GM12891 (cell line): Measurements from ENCODE around the gene LTA4H. TPM values are rescaled to one million over a fixed set of nuclear protein-coding genes. Genes with fewer than 3 reads are reported as not detected.

Source experiments
- DNase-seq: peaks from one replicate; pipeline ENCODE4 v3.0.0; 2011; ENCODE audit warnings: low spot score; ENCODE audit not compliant: insufficient read length
- FAIRE-seq: peaks from 2 replicates; lab custom pipeline; 2011; peaks lifted over from hg19 to GRCh38; lab: Jason Lieb, UNC
- PAX5 ChIP-seq: IDR thresholded peaks from 2 replicates; pipeline ENCODE4 v1.6.1; 2011; ENCODE audit warnings: low read length, moderate library complexity, mild to moderate bottlenecking; ENCODE audit not compliant: insufficient read depth, severe bottlenecking
- POLR2A ChIP-seq: IDR thresholded peaks from 2 replicates; pipeline ENCODE4 v1.6.1; 2011; ENCODE audit warnings: low read depth, low read length, control low read depth
- POLR2AphosphoS5 ChIP-seq: IDR thresholded peaks from 2 replicates; pipeline ENCODE4 v1.6.1; 2011; ENCODE audit warnings: low read depth, low read length, control low read depth
- POU2F2 ChIP-seq: IDR thresholded peaks from 2 replicates; pipeline ENCODE4 v1.6.1; 2011; ENCODE audit warnings: low read depth, mild to moderate bottlenecking, control low read depth, low read length, moderate library complexity
- SPI1 ChIP-seq: IDR thresholded peaks from 2 replicates; pipeline ENCODE4 v1.6.1; 2011; ENCODE audit warnings: low read depth, low read length, control low read depth
- TAF1 ChIP-seq: IDR thresholded peaks from 2 replicates; pipeline ENCODE4 v1.6.1; 2011; ENCODE audit warnings: low read depth, low read length, control low read depth
- polyA plus RNA-seq: library from polyadenylated mRNA; unstranded; fragments of >200 nt; gene quantifications from one replicate; pipeline ENCODE4 v1.2.1, GENCODE V29; 2012; ENCODE audit warnings: low read depth, missing spikeins, inconsistent platforms; ENCODE audit not compliant: missing spikeins

The LTA4H gene
- polyA plus RNA-seq = 38.9 TPM

- TF ChIP-seq POLR2A = peak; percentile 66
- TF ChIP-seq PAX5 = no peak
- TF ChIP-seq SPI1 = no peak
- TF ChIP-seq POLR2AphosphoS5 = peak; percentile 59; the same call in 1 of the 2 replicates
- peak; percentile 41; the same call in 1 of the 2 replicates for TF ChIP-seq TAF1
- TF ChIP-seq POU2F2 = peak; percentile 97
- FAIRE-seq = peak; percentile 89
- peak; percentile 75 for DNase-seq
Observed at GRCh38 chr12:96035283-96036236, at the start of gene LTA4H. TSS of gene LTA4H (minus strand) at chr12:96035587. CDS start at chr12:96035519, 68 bp downstream.

GRCh38 chr12:96084624-96085023, 49.2 kb upstream of the LTA4H start:
- no peak for TF ChIP-seq POLR2AphosphoS5
- TF ChIP-seq TAF1 = no peak
- no peak for TF ChIP-seq SPI1
- TF ChIP-seq POLR2A = no peak
- DNase-seq = no peak
- no peak for FAIRE-seq

GRCh38 chr12:96083020-96083719, 47.8 kb upstream of the LTA4H start:
- DNase-seq (no peak), FAIRE-seq (no peak)
- TF ChIP-seq TAF1 (no peak), POU2F2 (no peak), POLR2AphosphoS5 (no peak), SPI1 (no peak), PAX5 (no peak), POLR2A (no peak)

GRCh38 chr12:96081596-96081995, 46.2 kb upstream of the LTA4H start:
- no peak for TF ChIP-seq POLR2AphosphoS5
- no peak for TF ChIP-seq SPI1
- no peak for TF ChIP-seq PAX5
- no peak for TF ChIP-seq POLR2A
- no peak for TF ChIP-seq TAF1
- TF ChIP-seq POU2F2 = no peak
- no peak for DNase-seq
- FAIRE-seq = no peak

- DNase-seq (no peak), FAIRE-seq (no peak)
- TF ChIP-seq TAF1 (no peak), POLR2AphosphoS5 (no peak), SPI1 (no peak), PAX5 (no peak), POU2F2 (no peak), POLR2A (no peak)
Observed at GRCh38 chr12:96078231-96079135, 43.1 kb upstream of the LTA4H start.

GRCh38 chr12:96077081-96077480, 41.7 kb upstream of the LTA4H start:
- no peak for FAIRE-seq
- no peak for DNase-seq
- TF ChIP-seq POLR2AphosphoS5 = no peak
- TF ChIP-seq POU2F2 = no peak

GRCh38 chr12:96075560-96075959, 40.2 kb upstream of the LTA4H start:
- FAIRE-seq (no peak), DNase-seq (no peak)
- TF ChIP-seq PAX5 (no peak), TAF1 (no peak), POLR2A (no peak), SPI1 (no peak), POLR2AphosphoS5 (no peak), POU2F2 (no peak)

GRCh38 chr12:96073346-96074330, 38.3 kb upstream of the LTA4H start:
- no peak for DNase-seq
- TF ChIP-seq PAX5 (no peak), POU2F2 (no peak), POLR2AphosphoS5 (no peak), TAF1 (no peak), SPI1 (no peak), POLR2A (no peak)
- no peak for FAIRE-seq
